Uterus (tissue), 4 donors: ENCODE data around the gene ARHGEF10L. TPM values are rescaled to one million over a fixed set of nuclear protein-coding genes. Genes with fewer than 3 reads are reported as not detected.

Experiments used
- DNase-seq, 2 donors: peaks; one replicate each; pipeline ENCODE4 v3.0.0-alpha.2; 2019 to 2020
- H3K27ac ChIP-seq, 2 donors: fragments of 200-600 bp; sonication (generic); 1 replicate in 1 of 2; 2 replicates in 1 of 2; pipeline ENCODE4 v1.5.1; 2016 to 2018
- H3K27me3 ChIP-seq, 2 donors: fragments of 200-600 bp; sonication (generic); one replicate each; pipeline ENCODE4 v1.5.1; 2018 to 2019; ENCODE audit warnings: control low read depth in 1 of 2
- H3K36me3 ChIP-seq, 2 donors: fragments of 200-600 bp; sonication (generic); one replicate each; pipeline ENCODE4 v1.5.1; 2019; ENCODE audit warnings: control low read depth in 1 of 2
- H3K4me1 ChIP-seq, 2 donors: fragments of 200-600 bp; sonication (generic); one replicate each; pipeline ENCODE4 v1.5.1; 2018 to 2019; ENCODE audit warnings: control low read depth in 1 of 2
- H3K4me3 ChIP-seq, 2 donors: fragments of 200-600 bp; sonication (generic); 1 replicate in 1 of 2; 2 replicates in 1 of 2; pipeline ENCODE4 v1.5.1; 2018 to 2019; ENCODE audit warnings: mild to moderate bottlenecking in 1 of 2
- H3K9me3 ChIP-seq, 2 donors: fragments of 200-600 bp; sonication (generic); one replicate each; pipeline ENCODE4 v1.5.1; 2019; ENCODE audit warnings: control low read depth in 1 of 2
- CTCF ChIP-seq, 4 experiments: fragments of 200-600 bp in 2 of 4; fragments of 450-650 bp in 2 of 4; sonication (generic) in 2 of 4; IDR thresholded peaks; one replicate each; pipeline ENCODE4 v1.5.1; 2016 to 2019; ENCODE audit warnings: antibody characterized with exemption in 4 of 4, mild to moderate bottlenecking in 2 of 4, moderate library complexity in 1 of 4
- POLR2A ChIP-seq, 2 donors: fragments of 450-650 bp; IDR thresholded peaks; one replicate each; pipeline ENCODE4 v1.6.1; 2016; ENCODE audit warnings: antibody characterized with exemption in 2 of 2, mild to moderate bottlenecking in 1 of 2, moderate library complexity in 1 of 2
- intact Hi-C: fragments of 100-400 bp; cut with DNase I; formaldehyde crosslinking; loops from one replicate; pipeline ENCODE4 v1.15.1; 2023; ENCODE audit warnings: low total_unique reads
- total RNA-seq, 4 donors: library from RNA; depleted of rRNA in 3 of 4; stranded (reverse); fragments of >200 nt in 3 of 4; gene quantifications; one replicate each; pipeline versions ENCODE4 v1.1.0 to v1.2.4, GENCODE V29; 2014 to 2023
- donor health status: DM: yes; HTN: yes; CAD: no.

The ARHGEF10L gene
- total RNA-seq, 4 donors from 2014 or later = 5.6 to 61.9 (median 19.1) TPM

GRCh38 chr1:17553975-17554700, 14.6 kb downstream of the ARHGEF10L start:
- peak overlapping the region in 1 of 2 donors; percentile 23 for H3K27ac ChIP-seq
- H3K4me1 ChIP-seq = peaks cover 0 to 12% of the 10 kb centered on the region in 2 donors
- H3K4me3 ChIP-seq = no peak overlapping the region
- H3K9me3 ChIP-seq = no peaks in the 10 kb centered on the region
- H3K36me3 ChIP-seq = no peaks in the 10 kb centered on the region
- H3K27me3 ChIP-seq = no peaks in the 10 kb centered on the region
- TF ChIP-seq POLR2A (IDR thresholded peaks at IDR 0.05) = no peak
- no peak for DNase-seq
- intact Hi-C loops = no loop called here

DNA sequence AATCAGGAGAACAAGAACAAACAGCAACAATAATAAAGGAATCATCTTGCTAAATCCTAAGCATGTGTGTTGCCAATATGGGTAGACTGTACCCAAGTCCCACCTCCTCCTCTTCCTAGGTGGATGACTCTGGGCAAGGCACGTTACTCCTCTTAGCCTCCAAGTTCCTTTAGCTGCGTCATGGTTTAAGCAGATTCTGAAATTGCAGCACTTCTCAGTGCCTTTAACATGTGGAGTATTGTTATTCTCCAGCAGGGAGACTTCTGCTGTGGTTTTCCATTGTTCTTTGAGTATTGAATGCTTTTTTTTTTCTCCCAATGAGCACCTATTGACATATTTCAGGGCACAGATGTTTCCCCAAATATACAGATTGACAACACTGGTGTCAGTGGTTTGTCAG, 15.5 kb downstream of the ARHGEF10L start:
- Histone ChIP-seq H3K4me1 (peaks cover 0 to 12% of the 10 kb centered on the region in 2 donors), H3K9me3 (no peaks in the 10 kb centered on the region), H3K36me3 (no peaks in the 10 kb centered on the region), H3K27ac (peak overlapping the region in 1 of 2 donors; percentile 23), H3K4me3 (no peak overlapping the region), H3K27me3 (no peaks in the 10 kb centered on the region)
- intact Hi-C loops = no loop called here
- DNase-seq = no peak
- TF ChIP-seq POLR2A (IDR thresholded peaks at IDR 0.05) (no peak), CTCF (IDR thresholded peaks at IDR 0.05) (no peak)

GRCh38 chr1:17557986-17558385, 18.5 kb downstream of the ARHGEF10L start:
- H3K9me3 ChIP-seq = no peaks in the 10 kb centered on the region
- H3K4me1 ChIP-seq = no peaks in the 10 kb centered on the region
- DNase-seq = no peak
- H3K27me3 ChIP-seq = no peaks in the 10 kb centered on the region
- intact Hi-C loops = no loop called here
- H3K27ac ChIP-seq = no peak overlapping the region
- no peak overlapping the region for H3K4me3 ChIP-seq
- no peaks in the 10 kb centered on the region for H3K36me3 ChIP-seq
- TF ChIP-seq CTCF (IDR thresholded peaks at IDR 0.05) = no peak
- no peak for TF ChIP-seq POLR2A (IDR thresholded peaks at IDR 0.05)

GRCh38 chr1:17558541-17558940, 19.0 kb downstream of the ARHGEF10L start:
- no peak for DNase-seq
- no peaks in the 10 kb centered on the region for H3K4me1 ChIP-seq
- no peak for TF ChIP-seq CTCF (IDR thresholded peaks at IDR 0.05)
- intact Hi-C loops = no loop called here
- no peaks in the 10 kb centered on the region for H3K9me3 ChIP-seq
- H3K27ac ChIP-seq = peak overlapping the region in 1 of 2 donors; percentile 10
- no peak overlapping the region for H3K4me3 ChIP-seq
- H3K27me3 ChIP-seq = no peaks in the 10 kb centered on the region
- no peaks in the 10 kb centered on the region for H3K36me3 ChIP-seq

DNA sequence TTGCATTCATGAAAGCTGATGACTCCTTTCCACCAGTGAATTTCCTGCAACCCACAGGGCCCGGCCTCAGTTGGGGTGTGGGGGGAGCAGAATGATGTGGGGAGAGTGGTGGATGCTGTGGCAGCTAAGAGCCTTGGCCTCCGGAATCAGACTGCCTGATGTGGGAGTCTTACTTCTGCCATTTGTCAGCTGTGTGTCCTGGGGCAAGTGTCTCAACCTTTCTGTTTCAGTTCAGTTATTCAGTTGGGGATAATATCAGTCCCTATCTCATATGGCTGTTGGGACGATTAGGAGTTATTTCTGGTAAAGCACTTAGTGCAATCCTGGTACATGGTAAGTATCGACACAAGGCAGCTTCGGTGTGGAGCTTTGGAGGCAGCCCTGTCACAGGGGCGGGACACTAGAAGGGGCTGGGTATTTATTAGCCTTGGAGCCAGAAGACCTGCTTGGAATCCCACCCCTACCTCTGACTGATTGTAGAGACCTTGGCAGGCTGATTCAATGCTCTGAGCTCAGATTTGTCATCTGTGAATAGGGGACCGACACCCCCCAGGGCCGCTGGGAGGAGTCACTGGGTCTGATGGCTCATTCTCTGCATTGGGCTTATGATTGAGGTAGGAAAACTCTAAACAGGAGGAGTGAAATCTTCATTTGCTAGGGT, 19.6 kb downstream of the ARHGEF10L start:
- Histone ChIP-seq H3K4me1 (no peaks in the 10 kb centered on the region), H3K36me3 (no peaks in the 10 kb centered on the region), H3K4me3 (no peak overlapping the region), H3K27ac (peak overlapping the region; percentile 76 to 77), H3K27me3 (no peaks in the 10 kb centered on the region), H3K9me3 (no peaks in the 10 kb centered on the region)
- no peak for TF ChIP-seq POLR2A (IDR thresholded peaks at IDR 0.05)
- no peak for TF ChIP-seq CTCF (IDR thresholded peaks at IDR 0.05)
- no peak for DNase-seq
- intact Hi-C loops = no loop called here
